K562 (cell line): Measurements from ENCODE around the gene KANK2. TPM values are rescaled to one million over a fixed set of nuclear protein-coding genes. Genes with fewer than 3 reads are reported as not detected.

Experiments used
- CBX5 ChIP-seq: IDR thresholded peaks from 2 replicates; pipeline ENCODE4 v1.6.1; 2014; ENCODE audit warnings: low read depth, borderline replicate concordance
- CGGBP1 ChIP-seq: fragments of 250-450 bp; sonication (Bioruptor Pico); IDR thresholded peaks from 2 replicates; pipeline ENCODE4 v1.9.0; 2021; ENCODE audit warnings: mild to moderate bottlenecking
- CHD4 ChIP-seq: fragments of 200-600 bp; sonication (generic); IDR thresholded peaks from 3 replicates; pipeline ENCODE4 v1.6.1; 2012; ENCODE audit warnings: low read depth, mild to moderate bottlenecking, mixed read lengths, low read length, inconsistent platforms; ENCODE audit not compliant: insufficient read depth, insufficient replicate concordance, poor library complexity, severe bottlenecking
- ELF2 ChIP-seq: fragments of 250-450 bp; sonication (Bioruptor Pico); IDR thresholded peaks from 2 replicates; pipeline ENCODE4 v1.5.0; 2021; ENCODE audit warnings: mild to moderate bottlenecking
- EP400 ChIP-seq: fragments of 450-650 bp; IDR thresholded peaks from 2 replicates; pipeline ENCODE4 v1.6.1; 2017; ENCODE audit warnings: antibody characterized with exemption, mild to moderate bottlenecking, moderate library complexity
- HBP1 ChIP-seq: fragments of 450-650 bp; formaldehyde crosslinking; IDR thresholded peaks from 2 replicates; pipeline ENCODE4 v1.4.0; 2022; ENCODE audit warnings: missing genetic modification characterization
- HDAC6 ChIP-seq: IDR thresholded peaks from 2 replicates; pipeline ENCODE4 v1.6.1; 2012; ENCODE audit warnings: low read depth, mild to moderate bottlenecking, control low read depth, inconsistent platforms, low read length, moderate library complexity
- HDAC8 ChIP-seq: fragments of 450-650 bp; IDR thresholded peaks from 2 replicates; pipeline ENCODE4 v1.6.1; 2016; ENCODE audit warnings: mild to moderate bottlenecking, missing genetic modification characterization, moderate library complexity, missing compliant biosample characterization
- HOMEZ ChIP-seq: fragments of 250-450 bp; sonication (Bioruptor Pico); IDR thresholded peaks from 2 replicates; pipeline ENCODE4 v1.4.0; 2020; ENCODE audit warnings: mild to moderate bottlenecking, moderate library complexity
- IFI16 ChIP-seq: fragments of 250-450 bp; sonication (Bioruptor Pico); IDR thresholded peaks from 2 replicates; pipeline ENCODE4 v2.1.2; 2022; ENCODE audit warnings: mild to moderate bottlenecking, inconsistent platforms
- JUND ChIP-seq, 2 experiments: IDR thresholded peaks; 2 replicates in 1 of 2; 3 replicates in 1 of 2; pipeline ENCODE4 v1.6.1; 2011; ENCODE audit warnings: borderline replicate concordance in 2 of 2, low read depth in 2 of 2, low read length in 2 of 2, improper control_type of control experiment in 1 of 2, missing biosample characterization in 1 of 2, missing genetic modification characterization in 1 of 2, missing genetic modification reagents in 1 of 2
- MYC ChIP-seq, 2 experiments: fragments of 250-450 bp in 1 of 2; sonication (Bioruptor Pico) in 1 of 2; IDR thresholded peaks; 2 replicates each; pipeline versions ENCODE4 v1.5.1 to v1.6.1; 2012 to 2021; ENCODE audit warnings: low read depth in 2 of 2, borderline replicate concordance in 1 of 2, improper control_type of control experiment in 1 of 2, low read length in 1 of 2, mild to moderate bottlenecking in 1 of 2, moderate library complexity in 1 of 2
- NRF1 ChIP-seq, 2 experiments: fragments of 450-650 bp; IDR thresholded peaks in 1 of 2; conservative IDR thresholded peaks in 1 of 2; 2 replicates each; pipeline ENCODE4 v1.6.1; 2014; ENCODE audit warnings: mild to moderate bottlenecking in 2 of 2
- POLR2AphosphoS2 ChIP-seq: IDR thresholded peaks from 2 replicates; pipeline ENCODE4 v1.6.1; 2012; ENCODE audit warnings: low read length, improper control_type of control experiment
- PTRF ChIP-seq: fragments of 450-650 bp; IDR thresholded peaks from 2 replicates; pipeline ENCODE4 v1.6.1; 2016; ENCODE audit warnings: mild to moderate bottlenecking, missing genetic modification characterization, missing compliant biosample characterization
- RAD21 ChIP-seq, 2 experiments: fragments of 250-450 bp in 1 of 2; fragments of 450-650 bp in 1 of 2; sonication (Bioruptor Pico) in 1 of 2; formaldehyde crosslinking in 1 of 2; IDR thresholded peaks in 1 of 2; conservative IDR thresholded peaks in 1 of 2; 2 replicates each; pipeline versions ENCODE4 v1.4.0 to v1.8.0; 2020 to 2022; ENCODE audit warnings: mild to moderate bottlenecking in 2 of 2, moderate library complexity in 1 of 2
- SRF ChIP-seq, 2 experiments: fragments of 250-450, 450-650 bp in 1 of 2; sonication (Bioruptor Pico) in 1 of 2; sonication (generic) in 1 of 2; formaldehyde crosslinking; IDR thresholded peaks; 2 replicates each; pipeline versions ENCODE4 v1.5.0 to v1.5.1; 2020 to 2022; ENCODE audit warnings: mild to moderate bottlenecking in 1 of 2, missing genetic modification reagents in 1 of 2
- TARDBP ChIP-seq: fragments of 450-650 bp; IDR thresholded peaks from 2 replicates; pipeline ENCODE4 v1.6.1; 2016
- TCF7L2 ChIP-seq: fragments of 150-350 bp; IDR thresholded peaks from 2 replicates; pipeline ENCODE4 v1.6.1; 2016; ENCODE audit warnings: low read depth, mild to moderate bottlenecking, low read length, moderate library complexity
- XRCC3 ChIP-seq: fragments of 450-650 bp; IDR thresholded peaks from 2 replicates; pipeline ENCODE4 v1.6.1; 2017; ENCODE audit warnings: mild to moderate bottlenecking, moderate library complexity
- ZNF121 ChIP-seq: sonication (generic); formaldehyde crosslinking; conservative IDR thresholded peaks from 2 replicates; pipeline ENCODE4 v1.8.0; 2022; ENCODE audit warnings: missing genetic modification reagents
- ZNF395 ChIP-seq: fragments of 200-800 bp; sonication (Bioruptor generic); IDR thresholded peaks from 2 replicates; pipeline ENCODE4 v1.6.1; 2017; ENCODE audit warnings: missing genetic modification characterization, missing compliant biosample characterization
- polyA plus RNA-seq, 8 experiments: library from polyadenylated mRNA; depleted of rRNA in 4 of 8; stranded (reverse) in 5 of 8; unstranded in 3 of 8; fragments of >200 nt; fragmentation: Nextera tagmentation in 2 of 8; fragmentation: Illumina TruSeq in 1 of 8; extraction: Ambion mirVana in 2 of 8; extraction: Trizol in 1 of 8; gene quantifications; 2 replicates each; pipeline versions ENCODE4 v1.2.1 to v1.2.3, GENCODE V29; 2011 to 2014; ENCODE audit warnings: inconsistent platforms in 1 of 8, missing spikeins in 1 of 8
- total RNA-seq, 7 experiments: library from RNA; depleted of rRNA in 6 of 7; stranded (reverse); fragments of >200 nt in 6 of 7; fragmentation: Illumina TruSeq in 2 of 7; extraction: Trizol in 2 of 7; gene quantifications; 2 replicates each; pipeline versions ENCODE4 v1.2.1 to v1.2.3, GENCODE V29; 2011 to 2021; ENCODE audit warnings: low replicate concordance in 1 of 7

KANK2 gene
- total and polyA plus RNA-seq, 9 of the 15 experiments (the other 6 are each of a cell fraction or from before 2014, with no cell fraction given) = 4.4 to 47.8 (median 21.3) TPM

- 0 out of 2 replicates have a peak, but pooled peaks have one; percentile 52 for TF ChIP-seq ZNF395 (CRISPR knock-in tag)
- TF ChIP-seq EP400 = peak; percentile 28; the same call in 1 of the 2 replicates
- TF ChIP-seq HOMEZ = no peak
- TF ChIP-seq HDAC8 (tag) = no peak
- TF ChIP-seq POLR2AphosphoS2 = no peak
- no peak for TF ChIP-seq PTRF (tag)
- peak; percentile 25 to 43; a peak in 3 of 4 replicates for TF ChIP-seq NRF1 (conservative IDR thresholded peaks at IDR 0.05 in 1 of 2, IDR thresholded peaks at IDR 0.05 in 1 of 2)
- TF ChIP-seq IFI16 (CRISPR knock-in tag) = no peak
- TF ChIP-seq MYC (IDR thresholded peaks at IDR 0.05; ENCODE audit: low read depth, low read length) = peak; percentile 41; the same call in 1 of the 2 replicates
- no peak for TF ChIP-seq MYC (CRISPR knock-in tag; IDR thresholded peaks at IDR 0.05; ENCODE audit: borderline replicate concordance, low read depth)
- no peak for TF ChIP-seq XRCC3
- no peak for TF ChIP-seq ZNF121
- TF ChIP-seq JUND (IDR thresholded peaks at IDR 0.05; ENCODE audit: borderline replicate concordance, low read depth, low read length) = no peak
- TF ChIP-seq JUND (tag; IDR thresholded peaks at IDR 0.05; ENCODE audit: borderline replicate concordance, low read depth, low read length) = no peak
- no peak for TF ChIP-seq CBX5
- no peak for TF ChIP-seq SRF (CRISPR knock-in tag; IDR thresholded peaks at IDR 0.05)
- TF ChIP-seq RAD21 (CRISPR knock-in tag; conservative IDR thresholded peaks at IDR 0.05 in 1 of 2, IDR thresholded peaks at IDR 0.05 in 1 of 2) = peak; percentile 9 to 35; a peak in 2 of 4 replicates
- no peak for TF ChIP-seq HDAC6
- peak; percentile 93 for TF ChIP-seq CHD4
- no peak for TF ChIP-seq HBP1 (CRISPR knock-in tag)
- no peak for TF ChIP-seq TCF7L2
- TF ChIP-seq TARDBP = no peak
- peak; percentile 70; the same call in 1 of the 2 replicates for TF ChIP-seq ELF2 (CRISPR knock-in tag)
- TF ChIP-seq CGGBP1 = no peak
Observed at GRCh38 chr19:11197291-11198174, at the start of gene KANK2 (continued).
